Gastroesophageal sphincter (tissue), 4 donors: ENCODE measurements around the gene ITM2C. TPM values are rescaled to one million over a fixed set of nuclear protein-coding genes. Genes with fewer than 3 reads are reported as not detected.

Experiments
- ATAC-seq: fragments of 150-250 bp; one replicate; pipeline ENCODE4 v1.9.1; 2016; ENCODE audit warnings: mild to moderate bottlenecking, moderate library complexity
- H3K27ac ChIP-seq, 4 donors: fragments of 200-600 bp; sonication (generic) in 3 of 4; 1 replicate in 3 of 4; 2 replicates in 1 of 4; pipeline ENCODE4 v1.5.1; 2016 to 2019
- H3K27me3 ChIP-seq: fragments of 200-600 bp; sonication (generic); one replicate; pipeline ENCODE4 v1.5.1; 2019
- H3K36me3 ChIP-seq, 2 donors: fragments of 200-600 bp; sonication (generic); one replicate each; pipeline ENCODE4 v1.5.1; 2019; ENCODE audit warnings: control low read depth in 1 of 2
- H3K4me1 ChIP-seq, 3 donors: fragments of 200-600 bp; sonication (generic); 1 replicate in 2 of 3; 2 replicates in 1 of 3; pipeline ENCODE4 v1.5.1; 2016 to 2019; ENCODE audit warnings: control low read depth in 2 of 3
- H3K4me3 ChIP-seq, 2 donors: fragments of 200-600 bp; sonication (generic); one replicate each; pipeline ENCODE4 v1.5.1; 2019; ENCODE audit warnings: mild to moderate bottlenecking in 1 of 2, moderate library complexity in 1 of 2
- H3K9me3 ChIP-seq, 3 donors: fragments of 200-600 bp; sonication (generic); one replicate each; pipeline ENCODE4 v1.5.1; 2017 to 2019; ENCODE audit warnings: control low read depth in 2 of 3
- EP300 ChIP-seq: sonication (generic); formaldehyde crosslinking; IDR thresholded peaks from one replicate; pipeline ENCODE4 v1.6.1; 2017; ENCODE audit warnings: antibody characterized with exemption, mild to moderate bottlenecking
- POLR2A ChIP-seq, 2 donors: fragments of 450-650 bp; IDR thresholded peaks; one replicate each; pipeline ENCODE4 v1.6.1; 2017; ENCODE audit warnings: antibody characterized with exemption in 2 of 2, mild to moderate bottlenecking in 2 of 2, moderate library complexity in 1 of 2
- POLR2AphosphoS5 ChIP-seq: sonication (generic); formaldehyde crosslinking; IDR thresholded peaks from one replicate; pipeline ENCODE4 v1.6.1; 2017; ENCODE audit warnings: antibody characterized with exemption
- whole genome bisulfite sequencing, 2 donors: methylation state at CpG; one replicate each; pipeline ENCODE4 v1.1.5; 2018; ENCODE audit warnings: low coverage in 1 of 2; 5-methylcytosine and 5-hydroxymethylcytosine counted together
- total RNA-seq, 4 donors: library from RNA; depleted of rRNA; stranded (reverse); fragments of >200 nt; gene quantifications; one replicate each; pipeline ENCODE4 v1.1.0, GENCODE V29; 2016
- TF ChIP-seq, protein P1 (sequence below), 4 experiments: fragments of 200-600 bp in 2 of 4; fragments of 450-650 bp in 2 of 4; sonication (generic) in 1 of 4; IDR thresholded peaks; one replicate each; pipeline ENCODE4 v1.5.1; 2017 to 2019; ENCODE audit warnings: antibody characterized with exemption in 4 of 4, mild to moderate bottlenecking in 2 of 4, moderate library complexity in 2 of 4

Gene ITM2C
- total RNA-seq, 4 donors from 2014 or later = 70.2 to 141 (median 84.0) TPM

DNA sequence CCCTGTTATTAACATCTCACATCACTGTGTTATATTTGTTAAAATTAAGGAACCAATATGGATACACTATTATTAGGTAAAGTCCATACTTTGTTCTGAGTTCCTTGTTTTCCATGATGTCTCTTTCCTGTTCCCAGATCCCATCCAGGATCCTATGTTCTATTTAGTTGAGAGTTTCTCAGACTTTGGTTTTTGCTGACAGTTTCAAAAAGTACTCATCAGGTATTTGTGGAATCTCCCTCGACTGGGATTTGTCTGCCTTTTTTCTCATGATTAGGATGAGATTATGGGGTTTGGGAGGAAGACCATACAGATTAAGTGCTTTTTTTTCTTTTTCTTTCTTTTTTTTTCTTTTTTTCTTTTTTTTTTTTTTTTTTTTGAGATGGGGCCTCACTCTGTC, 39.4 kb upstream of the ITM2C start:
- 45 to 50% methylated on average over 1 of the region's 1 CpG for WGBS, 2 donors
- H3K4me3 ChIP-seq = no peak overlapping the region
- ATAC-seq = no peak

DNA sequence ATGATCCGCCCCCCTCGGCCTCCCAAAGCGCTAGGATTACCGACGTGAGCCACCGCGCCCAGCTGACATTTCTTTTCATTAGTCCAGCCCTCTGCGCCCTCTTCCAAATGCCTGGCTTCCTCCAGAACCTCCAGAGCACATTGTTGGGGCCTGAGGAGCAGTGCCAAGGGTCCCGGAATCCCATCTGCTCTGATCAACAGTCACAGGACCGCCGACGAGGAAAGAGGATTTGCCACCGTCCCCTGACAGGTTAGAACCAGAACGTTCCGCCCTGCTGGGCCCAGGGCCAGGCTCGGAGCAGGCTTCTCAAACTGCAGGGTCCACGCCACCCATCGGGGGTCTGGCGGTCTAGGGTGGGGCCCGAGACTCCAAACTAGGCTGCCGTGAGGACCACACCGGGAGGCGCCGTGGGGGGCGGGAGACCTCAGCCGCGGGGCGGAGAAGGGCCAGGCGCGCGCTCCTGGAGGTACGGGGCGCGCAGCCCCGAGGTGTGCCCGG, 36.9 kb upstream of the ITM2C start:
- no peak for TF ChIP-seq EP300
- TF ChIP-seq, protein P1, sequence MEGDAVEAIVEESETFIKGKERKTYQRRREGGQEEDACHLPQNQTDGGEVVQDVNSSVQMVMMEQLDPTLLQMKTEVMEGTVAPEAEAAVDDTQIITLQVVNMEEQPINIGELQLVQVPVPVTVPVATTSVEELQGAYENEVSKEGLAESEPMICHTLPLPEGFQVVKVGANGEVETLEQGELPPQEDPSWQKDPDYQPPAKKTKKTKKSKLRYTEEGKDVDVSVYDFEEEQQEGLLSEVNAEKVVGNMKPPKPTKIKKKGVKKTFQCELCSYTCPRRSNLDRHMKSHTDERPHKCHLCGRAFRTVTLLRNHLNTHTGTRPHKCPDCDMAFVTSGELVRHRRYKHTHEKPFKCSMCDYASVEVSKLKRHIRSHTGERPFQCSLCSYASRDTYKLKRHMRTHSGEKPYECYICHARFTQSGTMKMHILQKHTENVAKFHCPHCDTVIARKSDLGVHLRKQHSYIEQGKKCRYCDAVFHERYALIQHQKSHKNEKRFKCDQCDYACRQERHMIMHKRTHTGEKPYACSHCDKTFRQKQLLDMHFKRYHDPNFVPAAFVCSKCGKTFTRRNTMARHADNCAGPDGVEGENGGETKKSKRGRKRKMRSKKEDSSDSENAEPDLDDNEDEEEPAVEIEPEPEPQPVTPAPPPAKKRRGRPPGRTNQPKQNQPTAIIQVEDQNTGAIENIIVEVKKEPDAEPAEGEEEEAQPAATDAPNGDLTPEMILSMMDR (IDR thresholded peaks at IDR 0.05) = no peak
- TF ChIP-seq POLR2A (IDR thresholded peaks at IDR 0.05) = no peak
- TF ChIP-seq POLR2AphosphoS5 = no peak
- Histone ChIP-seq H3K27ac (no peak overlapping the region), H3K9me3 (peaks cover 0 to 7% (median 0%) of the 10 kb centered on the region in 3 donors), H3K36me3 (no peaks in the 10 kb centered on the region), H3K27me3 (peaks cover 43% of the 10 kb centered on the region), H3K4me1 (peaks cover 0 to 23% (median 10%) of the 10 kb centered on the region in 3 donors), H3K4me3 (peak overlapping the region in 1 of 2 donors; percentile 41)
- no peak for ATAC-seq
- WGBS, 2 donors = 86 to 100% methylated on average over 1 to 4 of the region's 36 CpGs

More for the DNA sequence above, 39.4 kb upstream of the ITM2C start:
- Histone ChIP-seq H3K4me1 (peaks cover 0 to 23% (median 10%) of the 10 kb centered on the region in 3 donors), H3K27ac (no peak overlapping the region), H3K27me3 (peaks cover 43% of the 10 kb centered on the region), H3K9me3 (peaks cover 0 to 7% (median 0%) of the 10 kb centered on the region in 3 donors), H3K36me3 (peaks cover 0 to 9% of the 10 kb centered on the region in 2 donors)
- TF ChIP-seq POLR2AphosphoS5 = no peak
- TF ChIP-seq POLR2A (IDR thresholded peaks at IDR 0.05) = no peak
- no peak for TF ChIP-seq EP300
- TF ChIP-seq, protein P1 (IDR thresholded peaks at IDR 0.05) = no peak

DNA sequence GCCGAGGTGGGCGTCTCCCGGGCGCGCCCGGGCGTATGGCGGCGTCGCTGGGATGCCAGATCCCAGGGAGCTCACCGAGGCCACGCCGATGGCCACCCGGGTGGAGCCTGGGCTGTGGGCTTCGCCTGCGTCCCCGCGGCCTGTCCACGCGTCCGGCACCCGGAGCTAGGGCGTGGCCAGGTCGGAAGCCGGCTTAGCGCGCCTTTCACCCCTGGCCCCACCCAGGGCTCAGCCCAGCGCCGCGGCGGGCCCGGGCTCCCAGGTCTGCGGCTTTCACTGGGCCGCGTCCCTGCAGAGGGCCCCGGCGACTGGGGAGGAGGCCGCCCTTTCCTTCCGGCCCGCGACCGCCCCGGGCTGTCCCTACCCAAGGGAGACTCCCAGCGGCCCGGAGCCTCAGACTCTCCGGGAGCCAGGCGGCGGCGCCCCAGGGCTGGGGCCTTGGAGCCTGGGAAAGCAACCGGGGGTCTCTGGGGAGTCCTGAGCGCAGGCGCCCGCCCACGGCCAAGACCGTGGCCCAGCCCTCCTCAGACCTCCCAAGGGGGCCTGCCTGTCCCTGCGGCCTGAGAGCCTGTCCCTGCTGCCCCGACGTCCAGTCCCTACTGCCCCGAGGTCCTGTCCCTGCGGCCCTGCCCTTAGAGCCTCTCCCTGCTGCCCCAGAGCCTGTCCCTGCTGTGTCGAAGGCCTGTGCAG, 36.3 kb upstream of the ITM2C start:
- ATAC-seq = peak; percentile 20
- Histone ChIP-seq H3K9me3 (peaks cover 0 to 7% (median 0%) of the 10 kb centered on the region in 3 donors), H3K4me3 (peak overlapping the region in 1 of 2 donors; percentile 41), H3K27ac (no peak overlapping the region), H3K36me3 (no peaks in the 10 kb centered on the region), H3K4me1 (peaks cover 0 to 23% (median 10%) of the 10 kb centered on the region in 3 donors), H3K27me3 (peaks cover 43% of the 10 kb centered on the region)
- no peak for TF ChIP-seq EP300
- TF ChIP-seq, protein P1 (IDR thresholded peaks at IDR 0.05) = no peak
- no peak for TF ChIP-seq POLR2AphosphoS5
- no peak for TF ChIP-seq POLR2A (IDR thresholded peaks at IDR 0.05)
- 43% methylated on average over 4 of the region's 61 CpGs; no CpG with 5 or more reads in 1 of the 2 donors for WGBS, 2 donors

DNA sequence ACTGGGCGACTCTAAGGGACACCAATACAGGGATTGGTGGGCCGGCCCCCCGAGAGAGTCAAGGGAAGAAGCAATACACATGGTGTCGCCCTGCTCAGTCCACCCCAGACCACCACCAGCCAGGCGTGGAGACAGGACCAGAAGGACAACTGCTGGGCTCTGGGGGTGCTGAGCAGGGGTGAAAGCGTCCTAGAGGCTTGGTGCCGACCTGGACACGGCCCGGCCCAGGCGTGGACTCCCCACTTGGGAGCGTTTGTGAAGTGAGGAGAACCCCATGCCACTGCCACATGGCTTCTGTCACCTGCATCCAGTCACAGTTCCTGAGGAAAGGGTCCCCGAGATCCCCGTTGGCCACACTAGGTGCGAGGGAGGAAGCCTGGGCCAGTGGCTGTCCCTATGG, 35.4 kb upstream of the ITM2C start:
- Histone ChIP-seq H3K4me3 (no peak overlapping the region), H3K27me3 (peaks cover 43% of the 10 kb centered on the region), H3K36me3 (no peaks in the 10 kb centered on the region), H3K27ac (no peak overlapping the region), H3K4me1 (peaks cover 0 to 19% (median 8%) of the 10 kb centered on the region in 3 donors), H3K9me3 (peaks cover 0 to 7% (median 0%) of the 10 kb centered on the region in 3 donors)
- no peak for ATAC-seq
- 100% methylated on average over 1 to 3 of the region's 14 CpGs for WGBS, 2 donors
- TF ChIP-seq POLR2A (IDR thresholded peaks at IDR 0.05) = no peak
- TF ChIP-seq EP300 = no peak
- TF ChIP-seq, protein P1 (IDR thresholded peaks at IDR 0.05) = no peak
- no peak for TF ChIP-seq POLR2AphosphoS5
